SU-DHL-6 (cell line): Measurements from ENCODE around the gene RARB.

Experiments used
- CTCF ChIP-seq: fragments of 200-600 bp; sonication (generic); IDR thresholded peaks from one replicate; pipeline ENCODE4 v1.5.1; 2017; ENCODE audit warnings: antibody characterized with exemption, mild to moderate bottlenecking, low read length, moderate library complexity; ENCODE audit not compliant: insufficient read depth, poor library complexity, severe bottlenecking
- EZH2phosphoT487 ChIP-seq: fragments of 200-600 bp; sonication (generic), shearing (Covaris generic); conservative IDR thresholded peaks from 2 replicates; pipeline ENCODE4 v1.6.1; 2018; ENCODE audit warnings: mild to moderate bottlenecking, antibody characterized with exemption, low read length, moderate library complexity, mixed read lengths

GRCh38 chr3:25418596-25418995 is 9.5 kb upstream of the RARB start:
- TF ChIP-seq CTCF = no peak
- no peak for TF ChIP-seq EZH2phosphoT487
